Stimulated activated CD4-positive, alpha-beta T cell treated with anti-CD3 and anti-CD28 coated beads, Interleukin-15, amount 100 ng/mL, for 48 hours (primary cell): Measurements from ENCODE around the gene DIP2A.
"Not testable (repeated sequence)": the region's sequence is repeated elsewhere in the genome, so short reads cannot be mapped to it uniquely, and the experiment has no call there.

ENCODE experiments used
- DNase-seq, 2 donors: peaks; one replicate each; pipeline ENCODE4 v3.0.0-alpha.2; 2020; ENCODE audit warnings: low read depth in 2 of 2

The DIP2A gene

GRCh38 chr21:46443910-46444309, 14.8 kb upstream of the DIP2A start:
- DNase-seq = no peak

GRCh38 chr21:46448108-46448507, 10.6 kb upstream of the DIP2A start:
- DNase-seq = no peak

- DNase-seq = not testable (repeated sequence)
These were observed 9.8 kb upstream of the DIP2A start for GRCh38 chr21:46448855-46449254.

- no peak for DNase-seq
These were observed 6.0 kb upstream of the DIP2A start for GRCh38 chr21:46452710-46453109.

- no peak for DNase-seq
These were observed 4.5 kb upstream of the DIP2A start for GRCh38 chr21:46454142-46454541.

GRCh38 chr21:46454634-46455390, 3.9 kb upstream of the DIP2A start:
- DNase-seq = no peak

- no peak for DNase-seq
These were observed 2.9 kb upstream of the DIP2A start for GRCh38 chr21:46455575-46456385.

GRCh38 chr21:46456750-46457149, 1.9 kb upstream of the DIP2A start:
- no peak for DNase-seq

- DNase-seq = peak; percentile 10 to 16
These were observed 833 bp upstream of the DIP2A start for GRCh38 chr21:46457801-46458314.

GRCh38 chr21:46459024-46459355, 299 bp downstream of the DIP2A start:
- DNase-seq = no peak

GRCh38 chr21:46459356-46460112, 843 bp downstream of the DIP2A start:
- no peak for DNase-seq

GRCh38 chr21:46461909-46462308, 3.2 kb downstream of the DIP2A start:
- DNase-seq = no peak

- DNase-seq = not testable (repeated sequence)
These were observed 6.5 kb downstream of the DIP2A start for GRCh38 chr21:46465153-46465552.

- no peak for DNase-seq
These were observed 7.0 kb downstream of the DIP2A start for GRCh38 chr21:46465651-46466050.

- no peak for DNase-seq
These were observed 9.6 kb downstream of the DIP2A start for GRCh38 chr21:46468108-46468774.

- no peak for DNase-seq
These were observed 10.6 kb downstream of the DIP2A start for GRCh38 chr21:46469275-46469674.

GRCh38 chr21:46471514-46471913, 12.8 kb downstream of the DIP2A start:
- DNase-seq = no peak

- DNase-seq = no peak
These were observed 13.6 kb downstream of the DIP2A start for GRCh38 chr21:46472246-46472645.

GRCh38 chr21:46474382-46474781, 15.7 kb downstream of the DIP2A start:
- no peak for DNase-seq

GRCh38 chr21:46475296-46475695, 16.6 kb downstream of the DIP2A start:
- DNase-seq = no peak

GRCh38 chr21:46477765-46478164, 19.1 kb downstream of the DIP2A start:
- DNase-seq = no peak

- no peak for DNase-seq
These were observed 20.2 kb downstream of the DIP2A start for GRCh38 chr21:46478910-46479309.
